Measurements from ENCODE around the gene MCF2L2.

GRCh38 chr3:183265834-183266417 lies 162.5 kb downstream of the MCF2L2 start:
- TF ChIP-seq, protein P1, sequence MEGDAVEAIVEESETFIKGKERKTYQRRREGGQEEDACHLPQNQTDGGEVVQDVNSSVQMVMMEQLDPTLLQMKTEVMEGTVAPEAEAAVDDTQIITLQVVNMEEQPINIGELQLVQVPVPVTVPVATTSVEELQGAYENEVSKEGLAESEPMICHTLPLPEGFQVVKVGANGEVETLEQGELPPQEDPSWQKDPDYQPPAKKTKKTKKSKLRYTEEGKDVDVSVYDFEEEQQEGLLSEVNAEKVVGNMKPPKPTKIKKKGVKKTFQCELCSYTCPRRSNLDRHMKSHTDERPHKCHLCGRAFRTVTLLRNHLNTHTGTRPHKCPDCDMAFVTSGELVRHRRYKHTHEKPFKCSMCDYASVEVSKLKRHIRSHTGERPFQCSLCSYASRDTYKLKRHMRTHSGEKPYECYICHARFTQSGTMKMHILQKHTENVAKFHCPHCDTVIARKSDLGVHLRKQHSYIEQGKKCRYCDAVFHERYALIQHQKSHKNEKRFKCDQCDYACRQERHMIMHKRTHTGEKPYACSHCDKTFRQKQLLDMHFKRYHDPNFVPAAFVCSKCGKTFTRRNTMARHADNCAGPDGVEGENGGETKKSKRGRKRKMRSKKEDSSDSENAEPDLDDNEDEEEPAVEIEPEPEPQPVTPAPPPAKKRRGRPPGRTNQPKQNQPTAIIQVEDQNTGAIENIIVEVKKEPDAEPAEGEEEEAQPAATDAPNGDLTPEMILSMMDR (IDR thresholded peaks at IDR 0.05), result no peak
- TF ChIP-seq POLR2A (IDR thresholded peaks at IDR 0.05), result peak in 1 of 4 donors; percentile 7
